Esophagus (tissue), 2 donors: ENCODE results near the gene DLG5. TPM values are rescaled to one million over a fixed set of nuclear protein-coding genes. Genes with fewer than 3 reads are reported as not detected.

Source experiments
- H3K27ac ChIP-seq, 2 donors: one replicate each; pipeline ENCODE4 v1.5.1; 2013; ENCODE audit warnings: low read depth in 2 of 2, mild to moderate bottlenecking in 2 of 2, inconsistent platforms in 1 of 2, low read length in 1 of 2, moderate library complexity in 1 of 2
- H3K27me3 ChIP-seq, 2 donors: one replicate each; pipeline ENCODE4 v1.6.1; 2013; ENCODE audit warnings: low read length in 2 of 2, control low read depth in 1 of 2, mild to moderate bottlenecking in 1 of 2; ENCODE audit not compliant: insufficient read depth in 2 of 2, control insufficient read depth in 1 of 2
- H3K36me3 ChIP-seq, 2 donors: one replicate each; pipeline ENCODE4 v1.6.1; 2013; ENCODE audit warnings: low read length in 1 of 2; ENCODE audit not compliant: control insufficient read depth in 2 of 2, insufficient read depth in 2 of 2
- H3K4me1 ChIP-seq, 2 donors: one replicate each; pipeline ENCODE4 v1.6.1; 2013; ENCODE audit warnings: low read length in 1 of 2; ENCODE audit not compliant: control insufficient read depth in 2 of 2, insufficient read depth in 2 of 2
- H3K4me3 ChIP-seq, 2 donors: one replicate each; pipeline ENCODE4 v1.5.1; 2013; ENCODE audit warnings: low read length in 2 of 2, mild to moderate bottlenecking in 2 of 2, low read depth in 1 of 2, moderate library complexity in 1 of 2
- H3K9me3 ChIP-seq, 2 donors: one replicate each; pipeline ENCODE4 v1.6.1; 2013; ENCODE audit warnings: mild to moderate bottlenecking in 2 of 2, low read depth in 1 of 2, low read length in 1 of 2, moderate library complexity in 1 of 2; ENCODE audit not compliant: control insufficient read depth in 2 of 2, insufficient read depth in 1 of 2
- WGBS, 2 donors: extraction: QIAGEN DNeasy Blood & Tissue Kit; methylation state at CpG; one replicate each; pipeline ENCODE4 v1.1.7; 2013; 5-methylcytosine and 5-hydroxymethylcytosine counted together
- polyA plus RNA-seq, 2 donors: library from polyadenylated mRNA; stranded (reverse); fragments of 200-250 nt; gene quantifications; one replicate each; pipeline ENCODE4 v1.2.3, GENCODE V29; 2013
- donor health status: healthy with polysubstance abuse.
- donor health status: Bipolar disorder and iron deficiency.

Gene DLG5
- polyA plus RNA-seq, 2 donors = 13.9 to 17.4 TPM

DNA sequence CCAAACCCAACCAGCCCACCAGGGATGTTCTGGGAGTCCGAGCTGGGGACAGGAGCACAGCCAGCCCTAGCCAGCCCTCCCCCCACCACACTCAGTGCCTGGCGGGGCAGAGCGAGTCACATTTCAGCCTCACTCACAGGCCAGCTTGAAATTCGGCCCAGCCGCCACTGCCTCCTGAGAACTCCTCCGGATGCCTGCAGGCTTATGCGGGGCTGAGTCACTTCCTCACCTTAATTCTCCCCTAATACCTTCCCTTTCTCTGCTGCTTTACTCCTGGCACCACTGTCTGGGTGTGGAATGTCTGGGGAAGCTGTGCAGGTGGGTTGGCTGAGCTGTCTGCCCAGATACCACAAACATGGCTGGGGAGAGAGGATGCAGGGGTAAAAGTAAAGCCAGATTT lies 22.6 kb upstream of the DLG5 start:
- H3K27ac ChIP-seq = peak overlapping the region; percentile 71 to 72
- no peak overlapping the region for H3K4me3 ChIP-seq
- no peaks in the 10 kb centered on the region for H3K36me3 ChIP-seq
- H3K4me1 ChIP-seq = no peaks in the 10 kb centered on the region
- no peaks in the 10 kb centered on the region for H3K27me3 ChIP-seq
- no peaks in the 10 kb centered on the region for H3K9me3 ChIP-seq
- WGBS, 2 donors = 22 to 36% methylated on average over 6 to 7 of the region's 7 CpGs

DNA sequence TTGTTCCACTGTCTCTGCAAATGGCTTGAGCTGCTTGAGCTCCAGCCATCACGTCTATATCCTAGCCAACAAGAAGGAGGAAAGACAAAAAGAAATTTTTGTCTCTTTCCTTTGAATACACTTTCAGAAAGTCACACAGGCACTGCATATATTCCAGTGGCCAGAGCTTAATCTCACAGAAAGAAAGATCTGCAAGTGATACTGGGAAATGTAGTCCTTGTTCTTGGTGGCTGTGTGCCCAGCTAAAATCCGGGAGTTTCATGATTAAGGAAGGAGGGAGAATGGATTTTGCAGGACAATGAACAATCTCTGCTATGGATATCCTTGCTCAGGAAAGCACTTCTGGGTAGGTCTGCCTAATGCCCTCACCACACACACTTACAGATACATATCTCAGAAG lies 19.5 kb upstream of the DLG5 start:
- Histone ChIP-seq H3K27me3 (no peaks in the 10 kb centered on the region), H3K4me1 (peaks cover 0 to 3% of the 10 kb centered on the region in 2 donors), H3K36me3 (no peaks in the 10 kb centered on the region), H3K27ac (no peak overlapping the region), H3K9me3 (no peaks in the 10 kb centered on the region), H3K4me3 (no peak overlapping the region)
- 41 to 42% methylated on average over 2 of the region's 2 CpGs for WGBS, 2 donors

DNA sequence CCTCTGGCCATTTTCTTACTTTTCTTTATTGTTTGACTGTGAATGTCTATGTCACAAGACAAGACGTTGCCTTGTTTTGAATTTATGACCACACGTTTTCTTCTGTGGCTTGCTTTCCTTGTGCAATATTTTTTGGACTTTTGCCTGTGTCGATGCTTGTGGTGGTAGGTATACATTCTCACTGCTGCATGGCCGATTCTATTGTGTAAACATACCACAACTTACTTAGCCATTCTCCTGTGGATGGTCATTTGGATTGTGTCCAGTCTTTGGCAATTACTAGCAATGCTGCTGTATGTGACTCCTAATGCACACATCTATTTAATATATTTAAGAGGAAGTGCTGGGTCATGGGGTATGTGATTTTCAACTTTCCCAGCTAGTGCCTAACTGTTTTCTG lies 18.0 kb upstream of the DLG5 start:
- WGBS, 2 donors = 40 to 43% methylated on average over 4 of the region's 4 CpGs
- Histone ChIP-seq H3K4me1 (peaks cover 3% of the 10 kb centered on the region in 2 donors), H3K27me3 (no peaks in the 10 kb centered on the region), H3K36me3 (no peaks in the 10 kb centered on the region), H3K4me3 (no peak overlapping the region), H3K27ac (no peak overlapping the region), H3K9me3 (no peaks in the 10 kb centered on the region)

DNA sequence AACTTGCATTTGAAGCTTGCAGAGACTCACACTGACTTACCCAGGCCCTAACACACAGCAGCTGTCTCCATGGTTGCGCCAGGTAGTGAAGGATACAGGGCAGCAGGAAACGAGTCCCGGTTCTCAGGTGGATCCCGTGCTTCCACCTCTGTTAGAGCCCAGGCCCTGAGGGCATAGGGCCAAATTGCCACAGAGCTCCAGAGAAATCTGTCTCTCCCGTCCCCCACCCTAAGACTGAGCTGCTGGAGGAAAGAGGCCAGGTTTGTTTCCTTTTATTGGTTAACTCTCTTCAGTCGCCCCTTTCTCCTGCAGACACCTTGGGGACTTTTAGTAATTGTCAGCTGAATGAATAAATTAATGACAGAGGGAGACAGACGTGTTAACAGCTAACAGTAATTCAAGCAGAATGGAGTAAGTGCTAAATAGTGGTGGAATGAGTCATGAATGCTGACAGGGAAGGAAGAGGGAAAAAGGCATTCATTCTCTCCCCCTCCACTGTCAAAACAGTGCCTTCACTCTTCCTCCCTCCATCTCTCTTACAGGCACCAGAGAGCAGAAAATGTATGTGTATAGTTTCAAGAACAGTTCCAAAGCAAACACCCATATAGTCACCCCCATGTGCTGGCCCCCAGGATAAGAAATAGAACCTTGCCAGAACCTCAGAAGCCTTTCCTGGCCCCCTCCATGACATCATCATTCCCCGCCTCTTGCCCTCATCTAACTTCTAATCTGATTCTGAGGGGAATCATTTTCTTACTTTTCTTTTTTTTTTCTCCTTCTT lies 16.8 kb upstream of the DLG5 start:
- H3K4me1 ChIP-seq = peaks cover 3% of the 10 kb centered on the region in 2 donors
- H3K27me3 ChIP-seq = no peaks in the 10 kb centered on the region
- H3K4me3 ChIP-seq = no peak overlapping the region
- 38 to 53% methylated on average over 8 of the region's 8 CpGs for WGBS, 2 donors
- H3K27ac ChIP-seq = peak overlapping the region; percentile 23 to 67
- H3K9me3 ChIP-seq = no peaks in the 10 kb centered on the region
- no peaks in the 10 kb centered on the region for H3K36me3 ChIP-seq

- WGBS, 2 donors = 88 to 90% methylated on average over 6 of the region's 6 CpGs
- Histone ChIP-seq H3K36me3 (no peaks in the 10 kb centered on the region), H3K9me3 (no peaks in the 10 kb centered on the region), H3K27ac (no peak overlapping the region), H3K27me3 (no peaks in the 10 kb centered on the region), H3K4me3 (no peak overlapping the region), H3K4me1 (peaks cover 3% of the 10 kb centered on the region in 2 donors)
These were observed 15.2 kb upstream of the DLG5 start for GRCh38 chr10:77941790-77942189.

DNA sequence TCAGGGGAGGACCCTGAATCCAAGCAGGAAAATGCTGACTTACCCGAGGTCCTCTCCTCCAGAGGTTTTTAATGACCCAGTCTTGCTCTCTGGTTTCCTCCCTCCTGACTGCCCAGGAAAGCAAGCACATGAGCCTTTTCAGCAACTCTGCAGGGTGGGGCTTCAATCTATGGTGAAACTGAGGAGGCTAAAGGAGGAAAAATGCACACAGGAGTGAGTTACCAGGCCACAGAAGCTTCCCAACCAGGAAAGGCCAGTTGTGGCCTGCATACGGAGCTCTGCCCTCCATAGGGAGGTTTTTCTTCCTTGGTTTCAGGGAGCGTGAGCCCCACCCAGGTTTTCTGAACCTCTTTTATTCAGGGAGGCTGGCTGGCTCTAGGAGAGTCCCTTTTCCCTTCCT lies 14.1 kb upstream of the DLG5 start:
- no peaks in the 10 kb centered on the region for H3K36me3 ChIP-seq
- peaks cover 3% of the 10 kb centered on the region in 2 donors for H3K4me1 ChIP-seq
- no peak overlapping the region for H3K4me3 ChIP-seq
- H3K9me3 ChIP-seq = no peaks in the 10 kb centered on the region
- no peaks in the 10 kb centered on the region for H3K27me3 ChIP-seq
- WGBS, 2 donors = 53 to 65% methylated on average over 3 of the region's 3 CpGs
- H3K27ac ChIP-seq = peak overlapping the region; percentile 62 to 82

GRCh38 chr10:77940225-77940624 lies 13.7 kb upstream of the DLG5 start:
- Histone ChIP-seq H3K9me3 (no peaks in the 10 kb centered on the region), H3K4me1 (peaks cover 3% of the 10 kb centered on the region in 2 donors), H3K36me3 (no peaks in the 10 kb centered on the region), H3K27me3 (no peaks in the 10 kb centered on the region), H3K4me3 (no peak overlapping the region), H3K27ac (peak overlapping the region; percentile 62 to 82)
- 86 to 91% methylated on average over 2 of the region's 2 CpGs for WGBS, 2 donors

GRCh38 chr10:77939561-77940001 lies 13.0 kb upstream of the DLG5 start:
- H3K27me3 ChIP-seq = no peaks in the 10 kb centered on the region
- WGBS, 2 donors = 32 to 37% methylated on average over 3 of the region's 3 CpGs
- H3K36me3 ChIP-seq = no peaks in the 10 kb centered on the region
- H3K4me3 ChIP-seq = no peak overlapping the region
- no peaks in the 10 kb centered on the region for H3K9me3 ChIP-seq
- H3K4me1 ChIP-seq = peaks cover 3% of the 10 kb centered on the region in 2 donors
- no peak overlapping the region for H3K27ac ChIP-seq

DNA sequence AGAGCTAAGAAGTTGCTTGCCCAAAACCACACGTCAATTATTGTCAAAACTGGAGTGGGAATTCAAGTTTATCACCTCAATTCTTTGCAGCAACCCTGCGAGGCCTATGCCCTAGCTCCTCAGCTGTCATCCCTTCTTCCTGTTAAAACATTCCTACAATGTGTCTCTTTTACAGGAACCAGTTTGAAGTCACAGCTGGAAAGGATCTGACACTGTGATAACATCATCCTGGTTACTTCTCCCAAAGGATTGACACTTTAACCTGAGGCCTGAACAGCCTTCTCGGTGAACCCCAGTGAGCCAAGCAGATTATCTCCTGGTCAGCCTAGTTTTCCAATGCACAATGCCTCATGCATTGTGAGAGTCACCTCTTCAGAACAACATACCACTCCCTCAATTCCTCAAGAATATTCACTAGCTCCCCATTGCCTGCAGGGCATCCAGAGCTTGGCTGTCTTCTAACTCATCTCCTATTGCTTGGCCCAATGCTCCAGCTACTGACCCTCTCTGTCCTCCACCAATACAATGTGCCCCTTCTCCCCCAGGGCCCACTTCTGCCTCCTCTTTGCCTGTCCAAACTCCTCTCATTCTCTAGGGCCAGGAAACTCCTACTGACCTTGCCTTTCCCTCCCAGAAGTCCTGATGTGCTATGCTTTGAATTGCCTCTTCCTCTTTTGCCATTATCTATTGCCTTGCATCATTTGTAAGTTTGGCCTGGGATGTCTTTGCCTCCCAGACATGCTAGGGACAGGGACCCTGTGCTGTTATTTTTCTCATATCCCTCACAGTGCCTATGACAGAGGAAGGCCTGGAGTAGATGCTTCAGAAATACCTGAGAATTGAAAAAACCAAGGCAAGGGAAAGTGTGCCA lies 10.4 kb upstream of the DLG5 start:
- no peak overlapping the region for H3K27ac ChIP-seq
- no peaks in the 10 kb centered on the region for H3K27me3 ChIP-seq
- H3K9me3 ChIP-seq = no peaks in the 10 kb centered on the region
- H3K4me3 ChIP-seq = no peak overlapping the region
- H3K36me3 ChIP-seq = no peaks in the 10 kb centered on the region
- H3K4me1 ChIP-seq = peaks cover 0 to 3% of the 10 kb centered on the region in 2 donors
- WGBS, 2 donors = 55 to 83% methylated on average over 3 of the region's 3 CpGs
